ENCODE data around the gene CFAP57.

CFAP57 gene

GRCh38 chr1:43229826-43230780 lies 58.0 kb downstream of the CFAP57 start:
- DNase-seq: no peak

- no peak for DNase-seq
Observed at GRCh38 chr1:43232074-43232473, 59.9 kb downstream of the CFAP57 start.

GRCh38 chr1:43232482-43232881 lies 60.4 kb downstream of the CFAP57 start:
- no peak for DNase-seq

- no peak for DNase-seq
Observed at GRCh38 chr1:43233631-43234030, 61.5 kb downstream of the CFAP57 start.

GRCh38 chr1:43234267-43234666 lies 62.1 kb downstream of the CFAP57 start:
- no peak for DNase-seq

GRCh38 chr1:43235040-43235439 lies 62.9 kb downstream of the CFAP57 start:
- no peak for DNase-seq

- DNase-seq: no peak
Observed at GRCh38 chr1:43235451-43236121, 63.5 kb downstream of the CFAP57 start.

- no peak for DNase-seq
Observed at GRCh38 chr1:43237121-43237520, 65.0 kb downstream of the CFAP57 start.

GRCh38 chr1:43238085-43238484 lies 66.0 kb downstream of the CFAP57 start:
- DNase-seq: no peak

- DNase-seq: no peak
Observed at GRCh38 chr1:43238991-43239469, 66.9 kb downstream of the CFAP57 start.

- DNase-seq: no peak
Observed at GRCh38 chr1:43239484-43239883, 67.4 kb downstream of the CFAP57 start.

- DNase-seq: no peak
Observed at GRCh38 chr1:43241413-43241836, 69.3 kb downstream of the CFAP57 start.

GRCh38 chr1:43243299-43243698 lies 71.2 kb downstream of the CFAP57 start:
- DNase-seq: no peak

GRCh38 chr1:43246466-43247213 lies 74.5 kb downstream of the CFAP57 start:
- DNase-seq: no peak

- DNase-seq: no peak
Observed at GRCh38 chr1:43247256-43247921, 75.3 kb downstream of the CFAP57 start.

GRCh38 chr1:43250351-43250761 lies 78.2 kb downstream of the CFAP57 start:
- no peak for DNase-seq

- DNase-seq: no peak
Observed at GRCh38 chr1:43251024-43251423, 78.9 kb downstream of the CFAP57 start.

- DNase-seq: no peak
Observed at GRCh38 chr1:43252225-43252624, 80.1 kb downstream of the CFAP57 start.

GRCh38 chr1:43253173-43253572 lies 81.0 kb downstream of the CFAP57 start:
- no peak for DNase-seq

- no peak for DNase-seq
Observed at GRCh38 chr1:43253876-43254275, 81.7 kb downstream of the CFAP57 start.

GRCh38 chr1:43255438-43256210 lies 83.5 kb downstream of the CFAP57 start:
- no peak for DNase-seq
